GM12878 (cell line): ENCODE results near the gene CLNK. TPM values are rescaled to one million over a fixed set of nuclear protein-coding genes. Genes with fewer than 3 reads are reported as not detected.

ENCODE experiments used
- ATAC-seq: fragments of 200-7000 bp; cut with Tn5 transposase; 3 replicates; pipeline ENCODE4 v1.9.1; 2020; ENCODE audit warnings: mild to moderate bottlenecking, moderate library complexity
- BruUV-seq: library from RNA; stranded (reverse); fragments of 400-500 nt; replicated peaks from 2 replicates; lab custom pipeline; 2021; lab: Mats Ljungman, UMichigan
- CTCF ChIA-PET: fragments of 300-600 bp; sonication (Branson Sonifier 250); formaldehyde crosslinking; extraction: SDS; loops from one replicate; lab custom pipeline; 2021; ENCODE audit warnings: inconsistent platforms; lab: Yijun Ruan, JAX
- POLR2A ChIA-PET: fragments of 350-600 bp; formaldehyde crosslinking; extraction: SDS; loops from one replicate; lab custom pipeline; 2021; ENCODE audit warnings: inconsistent platforms; lab: Charles Lee
- RAD21 ChIA-PET: fragments of 300-600 bp; sonication (Branson Sonifier 250); formaldehyde crosslinking; loops from one replicate; lab custom pipeline; 2023; ENCODE audit warnings: antibody characterized with exemption; ENCODE audit not compliant: unreplicated experiment; lab: Charles Lee
- SMC1A ChIA-PET: fragments of 300-600 bp; sonication (Branson Sonifier 250); formaldehyde crosslinking; loops from one replicate; lab custom pipeline; 2023; ENCODE audit not compliant: unreplicated experiment, uncharacterized antibody; lab: Charles Lee
- DNase-seq: peaks from one replicate; pipeline ENCODE4 v3.0.0-alpha.2; 2011; ENCODE audit warnings: low read depth, low spot score
- FAIRE-seq: peaks from 3 replicates; lab custom pipeline; 2011; peaks lifted over from hg19 to GRCh38; lab: Jason Lieb, UNC
- H2AFZ ChIP-seq: 2 replicates; pipeline ENCODE4 v1.6.0; 2011; ENCODE audit warnings: low read depth, low read length, control low read depth; ENCODE audit not compliant: control insufficient read depth
- H3K27ac ChIP-seq: 2 replicates; pipeline ENCODE4 v1.5.1; 2011; ENCODE audit warnings: control low read depth; ENCODE audit not compliant: control insufficient read depth, insufficient read depth
- H3K27me3 ChIP-seq, 2 experiments: replicated peaks in 1 of 2; 2 replicates each; pipeline versions ENCODE4 v1.6.0 to v1.6.1; 2011; ENCODE audit warnings: low read length in 1 of 2; ENCODE audit not compliant: control insufficient read depth in 2 of 2, insufficient read depth in 2 of 2
- H3K36me3 ChIP-seq, 2 experiments: 2 replicates each; pipeline ENCODE4 v1.5.1; 2011; ENCODE audit warnings: low read length in 1 of 2; ENCODE audit not compliant: control insufficient read depth in 2 of 2, insufficient read depth in 2 of 2
- H3K4me1 ChIP-seq: 2 replicates; pipeline ENCODE4 v1.6.1; 2011; ENCODE audit warnings: mild to moderate bottlenecking, low read length, moderate library complexity, mixed read lengths; ENCODE audit not compliant: control insufficient read depth, insufficient read depth
- H3K4me2 ChIP-seq: 2 replicates; pipeline ENCODE4 v1.6.0; 2011; ENCODE audit warnings: control low read depth; ENCODE audit not compliant: control insufficient read depth, insufficient read depth
- H3K4me3 ChIP-seq: fragments of 200-600 bp; sonication (generic); 2 replicates; pipeline ENCODE4 v1.5.1; 2016
- H3K79me2 ChIP-seq: 2 replicates; pipeline ENCODE4 v1.6.0; 2011; ENCODE audit warnings: low read length; ENCODE audit not compliant: control insufficient read depth, insufficient read depth
- H3K9ac ChIP-seq: 2 replicates; pipeline ENCODE4 v1.8.0; 2011; ENCODE audit warnings: low read length, control low read depth, mixed read lengths; ENCODE audit not compliant: control insufficient read depth, insufficient read depth
- H3K9me3 ChIP-seq: replicated peaks from 3 replicates; pipeline ENCODE4 v1.5.1; 2011; ENCODE audit warnings: mild to moderate bottlenecking, low read length; ENCODE audit not compliant: control insufficient read depth, insufficient read depth
- H4K20me1 ChIP-seq: 2 replicates; pipeline ENCODE4 v1.6.0; 2011; ENCODE audit not compliant: control insufficient read depth, insufficient read depth
- BCL3 ChIP-seq: IDR thresholded peaks from 2 replicates; pipeline ENCODE4 v1.6.1; 2011; ENCODE audit warnings: borderline replicate concordance, low read depth, mild to moderate bottlenecking, moderate library complexity, low read length; ENCODE audit not compliant: insufficient read depth, poor library complexity, severe bottlenecking
- SMARCA5 ChIP-seq: fragments of 450-650 bp; IDR thresholded peaks from 2 replicates; pipeline ENCODE4 v1.6.1; 2017; ENCODE audit warnings: mild to moderate bottlenecking
- SMC3 ChIP-seq: IDR thresholded peaks from 2 replicates; pipeline ENCODE4 v1.6.1; 2011; ENCODE audit warnings: low read length, improper control_type of control experiment, borderline replicate concordance
- WGBS: methylation state at CpG from one replicate; pipeline ENCODE4 v1.1.6; 2016; ENCODE audit warnings: low lambda C conversion rate; ENCODE audit not compliant: insufficient replicate concordance, insufficient coverage; ENCODE audit errors: missing lambda C conversion rate; 5-methylcytosine and 5-hydroxymethylcytosine counted together
- in situ Hi-C: fragments of 300-500 bp; cut with MboI; formaldehyde crosslinking; loops from 9 replicates; pipeline ENCODE4 v1.14.3; 2018; ENCODE audit warnings: mixed read lengths
- intact Hi-C: fragments of 100-400 bp; cut with micrococcal nuclease; formaldehyde crosslinking; loops from one replicate; pipeline ENCODE4 v1.14.2; 2022; ENCODE audit not compliant: unreplicated experiment
- polyA plus RNA-seq, 11 experiments: library from polyadenylated mRNA; depleted of rRNA in 4 of 11; unstranded in 6 of 11; stranded (reverse) in 5 of 11; fragments of >200 nt; fragmentation: Nextera tagmentation in 4 of 11; fragmentation: Illumina TruSeq in 1 of 11; extraction: Ambion mirVana in 4 of 11; extraction: Trizol in 1 of 11; gene quantifications; 1 replicate in 1 of 11; 2 replicates in 10 of 11; pipeline versions ENCODE4 v1.2.1 to v1.2.3, GENCODE V29; 2011 to 2016; ENCODE audit warnings: inconsistent platforms in 2 of 11, missing spikeins in 2 of 11, low read depth in 1 of 11
- total RNA-seq, 4 experiments: library from RNA; depleted of rRNA in 3 of 4; stranded (reverse); fragments of >200 nt in 3 of 4; fragmentation: Illumina TruSeq in 1 of 4; extraction: Trizol in 1 of 4; gene quantifications; 2 replicates each; pipeline versions ENCODE4 v1.2.1 to v1.2.3, GENCODE V29; 2013 to 2021

The CLNK gene
- total and polyA plus RNA-seq, 10 of the 15 experiments (the other 5 are each of a cell fraction or from before 2014, with no cell fraction given), result 2.1 to 14.3 (median 2.7) TPM

- ChIA-PET SMC1A (interaction anchor here (0.8 to 2.3 kb wide), 5 partner anchors 9 to 38 kb away, joined by 3 to 17 read pairs (median 3); no protein-coding TSS in a partner anchor), RAD21 (interaction anchor here (0.9 to 1.3 kb wide), 3 partner anchors 7 to 68 kb away, joined by 3 read pairs; no protein-coding TSS in a partner anchor), CTCF (interaction anchor here (1.0 to 1.2 kb wide), 2 partner anchors 20 to 30 kb away, joined by 3 read pairs; no protein-coding TSS in a partner anchor), POLR2A (interaction anchor here (0.6 kb wide), 1 partner anchor 8 kb away, joined by 5 read pairs; no protein-coding TSS in a partner anchor)
- in situ Hi-C loops (no loop called here), intact Hi-C loops (no loop called here)
- Histone ChIP-seq H3K4me2 (no peak overlapping the region), H3K36me3 (peaks cover 0 to 2% of the 10 kb centered on the region in 2 experiments; a peak in 2 of 4 replicates), H3K27me3 (no peaks in the 10 kb centered on the region), H3K9me3 (no peaks in the 10 kb centered on the region; the same call in 2 of the 3 replicates), H3K9ac (no peak overlapping the region), H3K4me3 (no peak overlapping the region), H3K79me2 (no peaks in the 10 kb centered on the region), H3K4me1 (peaks cover 3% of the 10 kb centered on the region; the same call in 1 of the 2 replicates), H2AFZ (peak overlapping the region; percentile 30), H4K20me1 (no peaks in the 10 kb centered on the region), H3K27ac (no peak overlapping the region)
- no TSS peak for BruUV-seq
- FAIRE-seq, result no peak
- WGBS, result 37% methylated on average over 5 of the region's 5 CpGs
- no peak for DNase-seq
- TF ChIP-seq BCL3 (no peak), SMC3 (0 out of 2 replicates have a peak, but pooled peaks have one; percentile 6)
- ATAC-seq, result peak; percentile 58
Observed at GRCh38 chr4:10664408-10664807, 20.2 kb downstream of the CLNK start.

- 88% methylated on average over 5 of the region's 5 CpGs for WGBS
- no peak for DNase-seq
- H4K20me1 ChIP-seq, result no peaks in the 10 kb centered on the region
- H3K27ac ChIP-seq, result no peak overlapping the region
- POLR2A ChIA-PET, result no interaction called here
- in situ Hi-C loops, result no loop called here
- no TSS peak for BruUV-seq
- no peak overlapping the region for H3K9ac ChIP-seq
- H3K79me2 ChIP-seq, result no peaks in the 10 kb centered on the region
- TF ChIP-seq SMARCA5, result no peak
- peaks cover 0 to 2% of the 10 kb centered on the region in 2 experiments; a peak in 2 of 4 replicates for H3K36me3 ChIP-seq
- peaks cover 3% of the 10 kb centered on the region; the same call in 1 of the 2 replicates for H3K4me1 ChIP-seq
- H2AFZ ChIP-seq, result no peak overlapping the region
- CTCF ChIA-PET, result interaction anchor here (1.1 to 1.3 kb wide), 2 partner anchors 8 to 9 kb away, joined by 3 to 4 read pairs; no protein-coding TSS in a partner anchor
- no peak for ATAC-seq
- RAD21 ChIA-PET, result no interaction called here
- intact Hi-C loops, result no loop called here
- H3K27me3 ChIP-seq, result no peaks in the 10 kb centered on the region
- no peaks in the 10 kb centered on the region; the same call in 2 of the 3 replicates for H3K9me3 ChIP-seq
- no peak overlapping the region for H3K4me3 ChIP-seq
- SMC1A ChIA-PET, result interaction anchor here (1.0 to 2.3 kb wide), 2 partner anchors 11 to 12 kb away, joined by 5 to 17 read pairs; no protein-coding TSS in a partner anchor
- no peak overlapping the region for H3K4me2 ChIP-seq
- no peak for FAIRE-seq
Observed at GRCh38 chr4:10662937-10663336, 21.6 kb downstream of the CLNK start.
